Measurements from ENCODE around the gene ASCC1. TPM values are rescaled to one million over a fixed set of nuclear protein-coding genes. Genes with fewer than 3 reads are reported as not detected.

ASCC1 gene
- total RNA-seq, 1 experiment from 2014 or later, result 15.7 TPM

GRCh38 chr10:72255977-72256729 lies 40.1 kb upstream of the ASCC1 start:
- peaks cover 9% of the 10 kb centered on the region for H3K4me1 ChIP-seq (ENCODE audit: insufficient read depth, low read length)
- no peaks in the 10 kb centered on the region for H3K9me3 ChIP-seq (ENCODE audit: low read length)
- H3K27ac ChIP-seq (ENCODE audit: low read length), result no peak overlapping the region
- POLR2A ChIA-PET (ENCODE audit: unreplicated experiment), result no interaction called here
- no peak overlapping the region for H3K4me2 ChIP-seq (ENCODE audit: low read length)
- TF ChIP-seq EZH2phosphoT487 (IDR thresholded peaks at IDR 0.05; ENCODE audit: borderline replicate concordance, low read length) (no peak), EZH2 (IDR thresholded peaks at IDR 0.05; ENCODE audit: low read length, unreplicated experiment) (no peak), CTCF (conservative IDR thresholded peaks at IDR 0.05; ENCODE audit: low read depth, low read length) (no peak)
- no peaks in the 10 kb centered on the region for H3K9me2 ChIP-seq (replicated peaks; ENCODE audit: low read length)
- H2AFZ ChIP-seq (ENCODE audit: low read length), result no peak overlapping the region
- no peak overlapping the region for H3K4me3 ChIP-seq (ENCODE audit: low read length)
- BruUV-seq (replicated peaks), result no TSS peak
- H3K79me2 ChIP-seq (ENCODE audit: low read length), result no peaks in the 10 kb centered on the region
- H3F3A ChIP-seq (ENCODE audit: low read length, unreplicated experiment), result no peaks in the 10 kb centered on the region
- ATAC-seq (no peak), DNase-seq (no peak)
- intact Hi-C loops (cut with micrococcal nuclease), result no loop called here
- no peaks in the 10 kb centered on the region for H3K27me3 ChIP-seq (ENCODE audit: low read length)
- CTCF ChIA-PET, result no interaction called here
- H3K9ac ChIP-seq (ENCODE audit: low read length), result no peak overlapping the region
- H3K36me3 ChIP-seq (ENCODE audit: low read depth, low read length), result no peaks in the 10 kb centered on the region
- no peaks in the 10 kb centered on the region for H4K20me1 ChIP-seq (ENCODE audit: low read length)

DNA sequence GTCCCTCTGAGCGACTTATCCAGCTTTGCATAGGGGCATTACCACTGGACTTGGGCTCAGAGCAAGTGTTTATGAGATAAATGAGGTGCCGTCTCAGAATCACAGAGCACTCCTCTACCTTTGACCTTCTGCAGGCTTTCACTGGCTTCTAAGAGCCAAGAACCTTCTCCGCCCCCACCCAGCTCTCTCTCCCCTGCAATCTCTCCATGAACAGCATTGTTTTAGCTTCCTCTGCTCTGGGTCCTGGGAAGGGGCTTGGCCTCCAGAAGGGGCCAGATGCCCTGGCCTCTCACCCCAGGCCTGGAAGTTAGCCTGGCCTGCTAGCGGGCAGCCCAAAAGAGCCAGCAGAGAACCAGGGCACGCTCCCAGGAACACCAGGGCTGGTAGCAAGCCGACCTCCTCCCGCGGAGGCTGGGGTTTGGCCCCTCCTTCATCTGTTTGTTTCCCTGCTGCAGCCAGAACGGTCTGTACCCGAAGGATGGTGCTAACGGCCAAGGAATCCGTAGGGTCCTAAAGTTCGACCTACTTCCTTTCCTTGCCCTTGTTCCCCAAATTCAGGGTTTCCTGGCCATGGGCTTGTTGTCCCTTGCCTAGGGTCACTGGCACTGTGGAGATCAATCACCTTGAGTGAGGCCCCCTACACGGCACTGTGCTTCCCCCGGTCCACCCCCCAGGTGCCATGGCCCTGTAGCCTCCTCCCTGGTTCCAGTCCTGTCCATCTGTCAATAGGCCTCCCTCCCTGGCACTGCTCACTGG lies 38.9 kb upstream of the ASCC1 start:
- ChIA-PET POLR2A (ENCODE audit: unreplicated experiment) (no interaction called here), CTCF (no interaction called here)
- TF ChIP-seq EZH2phosphoT487 (IDR thresholded peaks at IDR 0.05; ENCODE audit: borderline replicate concordance, low read length), result no peak
- peaks cover 5% of the 10 kb centered on the region for H3K4me1 ChIP-seq (ENCODE audit: insufficient read depth, low read length)
- BruUV-seq (replicated peaks), result no TSS peak
- no peaks in the 10 kb centered on the region for H3K36me3 ChIP-seq (ENCODE audit: low read depth, low read length)
- no peaks in the 10 kb centered on the region for H3K79me2 ChIP-seq (ENCODE audit: low read length)
- no peak overlapping the region for H3K27ac ChIP-seq (ENCODE audit: low read length)
- intact Hi-C loops (cut with micrococcal nuclease), result no loop called here
- H3F3A ChIP-seq (ENCODE audit: low read length, unreplicated experiment), result no peaks in the 10 kb centered on the region
- H3K9me2 ChIP-seq (replicated peaks; ENCODE audit: low read length), result no peaks in the 10 kb centered on the region
- no peaks in the 10 kb centered on the region for H4K20me1 ChIP-seq (ENCODE audit: low read length)
- no peak overlapping the region for H2AFZ ChIP-seq (ENCODE audit: low read length)
- no peaks in the 10 kb centered on the region for H3K27me3 ChIP-seq (ENCODE audit: low read length)
- no peak for ATAC-seq
- H3K9ac ChIP-seq (ENCODE audit: low read length), result no peak overlapping the region
- no peak for DNase-seq
- H3K9me3 ChIP-seq (ENCODE audit: low read length), result no peaks in the 10 kb centered on the region
- H3K4me3 ChIP-seq (ENCODE audit: low read length), result no peak overlapping the region
- no peak overlapping the region for H3K4me2 ChIP-seq (ENCODE audit: low read length)

GRCh38 chr10:72253578-72253977 lies 37.5 kb upstream of the ASCC1 start:
- Histone ChIP-seq H3K9me3 (ENCODE audit: low read length) (no peaks in the 10 kb centered on the region), H3K36me3 (ENCODE audit: low read depth, low read length) (no peaks in the 10 kb centered on the region), H3F3A (ENCODE audit: low read length, unreplicated experiment) (no peaks in the 10 kb centered on the region), H3K4me2 (ENCODE audit: low read length) (no peak overlapping the region), H3K4me1 (ENCODE audit: insufficient read depth, low read length) (0 out of 2 replicates have a peak, but pooled peaks cover 3% of the 10 kb centered on the region), H3K9me2 (replicated peaks; ENCODE audit: low read length) (no peaks in the 10 kb centered on the region), H3K9ac (ENCODE audit: low read length) (no peak overlapping the region), H3K4me3 (ENCODE audit: low read length) (no peak overlapping the region), H4K20me1 (ENCODE audit: low read length) (no peaks in the 10 kb centered on the region), H3K27me3 (ENCODE audit: low read length) (no peaks in the 10 kb centered on the region), H2AFZ (ENCODE audit: low read length) (no peak overlapping the region), H3K79me2 (ENCODE audit: low read length) (no peaks in the 10 kb centered on the region), H3K27ac (ENCODE audit: low read length) (no peak overlapping the region)
- ATAC-seq (no peak), DNase-seq (no peak)
- TF ChIP-seq CTCF (conservative IDR thresholded peaks at IDR 0.05; ENCODE audit: low read depth, low read length), result no peak
- TF ChIP-seq EZH2phosphoT487 (IDR thresholded peaks at IDR 0.05; ENCODE audit: borderline replicate concordance, low read length), result no peak
- TF ChIP-seq EZH2 (IDR thresholded peaks at IDR 0.05; ENCODE audit: low read length, unreplicated experiment), result no peak
- no TSS peak for BruUV-seq (replicated peaks)
- intact Hi-C loops (cut with micrococcal nuclease), result no loop called here
- CTCF ChIA-PET, result no interaction called here
- POLR2A ChIA-PET (ENCODE audit: unreplicated experiment), result no interaction called here

Data from PC-3 (cell line).